Stimulated activated naive CD4-positive, alpha-beta T cell (primary cell): ENCODE measurements around the gene HOXD10.

Experiments used
- DNase-seq, 6 experiments: peaks; one replicate each; lab custom pipeline; 2025; lab: John Stamatoyannopoulos, UW

The HOXD10 gene

GRCh38 chr2:176151442-176152287 lies 35.1 kb downstream of the HOXD10 start, which contains the start of gene HOXD4:
TSS of gene HOXD4 (plus strand) at chr2:176151550. CDS start at chr2:176151634, 84 bp downstream.
- no peak for DNase-seq

DNA sequence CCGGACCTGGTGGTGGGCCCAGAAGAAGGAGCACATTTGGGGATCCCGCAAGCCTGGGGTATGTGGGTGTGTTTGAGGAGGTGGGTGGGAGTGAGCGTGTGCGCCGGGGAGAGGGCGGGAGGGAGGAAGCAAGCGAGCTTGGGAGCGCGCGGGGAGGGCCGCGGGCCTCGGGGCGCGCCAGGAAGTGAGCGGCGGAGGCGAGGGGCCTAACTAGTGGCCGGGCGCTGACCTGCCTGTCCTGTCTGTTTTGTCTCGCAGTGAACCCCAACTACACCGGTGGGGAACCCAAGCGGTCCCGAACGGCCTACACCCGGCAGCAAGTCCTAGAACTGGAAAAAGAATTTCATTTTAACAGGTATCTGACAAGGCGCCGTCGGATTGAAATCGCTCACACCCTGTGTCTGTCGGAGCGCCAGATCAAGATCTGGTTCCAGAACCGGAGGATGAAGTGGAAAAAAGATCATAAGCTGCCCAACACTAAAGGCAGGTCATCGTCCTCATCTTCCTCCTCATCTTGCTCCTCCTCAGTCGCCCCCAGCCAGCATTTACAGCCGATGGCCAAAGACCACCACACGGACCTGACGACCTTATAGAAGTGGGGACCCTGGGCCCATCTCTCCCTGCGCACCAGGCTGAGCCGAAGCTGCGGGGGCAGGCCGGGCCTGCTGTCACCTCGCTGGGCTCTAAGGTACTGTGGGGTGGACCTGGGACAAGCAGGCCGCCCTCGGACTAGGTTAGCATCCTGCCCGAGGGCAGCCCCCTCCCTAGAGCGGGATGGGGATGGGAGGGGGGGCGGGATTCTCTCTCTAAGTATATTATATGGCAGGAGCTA lies 36.0 kb downstream of the HOXD10 start:
- no peak for DNase-seq

DNA sequence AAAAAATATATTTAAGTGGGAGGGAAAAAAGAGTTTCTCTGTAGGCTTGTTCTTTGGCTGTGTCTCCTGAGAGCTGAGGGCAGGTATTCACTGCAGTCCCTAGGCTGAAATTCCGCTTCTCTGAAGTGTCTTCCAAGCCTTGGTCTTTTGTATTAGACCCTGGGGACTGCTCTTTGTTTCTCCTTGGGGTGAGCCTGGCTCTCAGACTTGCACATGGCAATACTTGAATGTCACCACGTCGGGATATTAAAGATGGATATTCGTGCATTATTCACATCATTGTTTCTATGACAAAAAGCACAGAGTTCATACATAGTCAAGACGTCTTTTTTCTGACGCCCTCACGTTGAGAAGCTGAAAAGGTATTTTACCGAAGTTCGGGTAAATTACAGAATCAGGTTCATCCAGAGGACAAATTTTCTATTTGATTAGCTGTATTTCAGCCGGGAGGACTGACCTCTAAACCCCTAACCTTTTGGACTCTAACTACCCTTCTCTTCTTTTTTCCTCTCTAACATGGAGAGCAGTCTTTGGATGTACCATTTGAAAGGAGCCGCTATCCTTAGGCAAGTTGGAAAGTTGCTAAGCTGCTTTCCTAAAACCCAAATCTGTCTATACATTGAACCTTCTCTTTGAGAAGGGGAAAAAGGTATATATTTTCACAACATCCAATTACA lies 38.1 kb downstream of the HOXD10 start:
- DNase-seq: no peak

GRCh38 chr2:176155356-176156044 lies 38.9 kb downstream of the HOXD10 start:
- no peak for DNase-seq

DNA sequence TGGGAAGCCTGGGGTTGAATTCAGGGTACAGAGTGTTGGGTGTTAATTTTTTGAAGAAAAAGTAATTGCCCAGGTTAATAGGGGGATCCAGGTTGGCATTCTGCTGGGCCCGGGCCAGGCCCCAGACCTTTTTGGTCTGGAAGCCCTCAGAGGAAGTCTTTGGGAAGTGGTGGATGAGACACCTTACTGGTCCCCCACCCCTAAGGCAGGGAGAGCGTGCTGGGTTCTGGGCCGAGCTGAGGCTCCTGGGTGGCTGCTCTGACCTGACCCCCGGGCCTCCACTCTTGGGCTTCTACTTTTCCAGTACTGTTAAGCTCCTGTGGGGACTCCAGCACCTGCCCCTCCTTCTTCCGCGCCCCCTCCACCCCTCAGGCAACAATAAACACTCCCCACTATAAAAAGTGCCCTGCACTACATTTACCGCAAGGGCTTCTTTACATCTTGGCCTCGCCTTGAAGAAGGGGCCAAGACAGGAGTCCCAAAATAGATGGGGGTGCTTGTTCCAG lies 39.8 kb downstream of the HOXD10 start:
- DNase-seq: no peak

DNA sequence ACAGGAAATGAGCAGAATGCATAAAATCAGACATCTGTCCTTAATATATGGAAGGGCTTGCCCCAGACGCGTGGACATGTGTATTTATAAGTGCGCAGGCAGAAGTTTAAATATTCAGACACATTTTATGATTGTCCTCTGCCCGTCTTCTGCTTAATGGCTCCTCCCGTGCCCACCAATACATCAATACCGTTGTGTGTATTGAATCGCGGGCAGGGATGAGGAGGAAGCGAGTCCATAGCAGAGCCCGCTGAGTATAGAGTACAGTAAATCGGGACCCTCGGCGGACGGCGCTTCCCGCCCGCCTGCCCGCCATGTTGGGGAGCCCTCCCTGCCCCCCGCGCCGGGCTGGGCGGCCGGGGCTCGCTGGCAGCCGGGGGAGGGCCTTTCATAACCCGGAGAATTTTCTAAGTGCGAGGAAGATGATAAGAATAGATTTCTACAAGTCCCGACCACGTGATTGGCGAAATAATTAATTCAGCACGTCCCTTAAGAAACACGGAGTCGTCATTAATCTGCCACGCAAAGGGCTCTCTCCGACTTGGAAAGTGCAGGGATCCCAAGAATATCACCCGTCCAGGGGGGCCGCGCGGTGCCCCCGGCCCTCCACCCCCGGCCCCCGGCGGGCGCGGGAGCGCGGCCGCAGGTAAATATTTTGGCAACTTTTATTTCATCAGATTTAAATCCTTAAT lies 40.4 kb downstream of the HOXD10 start, which contains the start of gene HOXD3:
Gene HOXD3 (plus strand): TSS at position 501 of the 692 bp plus-strand sequence. CDS start 11,808 bp downstream, outside the sequence.
- no peak for DNase-seq

DNA sequence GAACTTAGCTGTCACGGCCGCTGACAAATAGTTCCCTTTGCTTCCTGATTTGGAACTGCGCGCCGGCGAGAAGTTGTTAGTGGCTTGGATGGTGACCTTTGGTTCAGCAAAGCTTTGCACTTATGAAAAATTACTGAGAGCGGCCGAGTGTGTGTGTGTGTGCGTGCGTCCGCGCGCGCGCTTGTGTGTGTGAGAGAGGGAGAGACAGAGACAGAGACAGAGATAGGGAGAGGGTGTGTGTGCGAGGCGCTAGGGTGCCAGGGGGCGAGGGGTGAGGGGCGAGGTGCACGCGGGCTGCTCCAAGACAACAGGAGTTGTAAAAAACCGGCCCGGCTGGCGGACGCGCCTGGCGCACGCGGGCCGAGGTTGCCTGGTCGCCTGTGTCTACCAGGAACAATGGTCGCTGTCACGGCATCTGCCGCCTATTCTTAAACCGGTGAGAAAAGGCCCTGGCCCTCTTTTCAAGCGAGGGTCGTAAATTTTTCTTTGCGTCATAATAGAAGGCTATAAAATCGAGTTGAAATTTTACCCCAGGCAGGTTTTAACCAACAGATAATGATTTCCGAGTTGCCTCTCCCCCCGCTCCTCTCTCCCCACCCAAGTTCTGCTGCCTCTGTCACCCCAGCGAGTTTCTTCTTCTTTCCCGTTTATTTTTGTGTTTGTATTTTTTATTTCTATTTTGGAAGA lies 41.1 kb downstream of the HOXD10 start:
- DNase-seq: no peak

DNA sequence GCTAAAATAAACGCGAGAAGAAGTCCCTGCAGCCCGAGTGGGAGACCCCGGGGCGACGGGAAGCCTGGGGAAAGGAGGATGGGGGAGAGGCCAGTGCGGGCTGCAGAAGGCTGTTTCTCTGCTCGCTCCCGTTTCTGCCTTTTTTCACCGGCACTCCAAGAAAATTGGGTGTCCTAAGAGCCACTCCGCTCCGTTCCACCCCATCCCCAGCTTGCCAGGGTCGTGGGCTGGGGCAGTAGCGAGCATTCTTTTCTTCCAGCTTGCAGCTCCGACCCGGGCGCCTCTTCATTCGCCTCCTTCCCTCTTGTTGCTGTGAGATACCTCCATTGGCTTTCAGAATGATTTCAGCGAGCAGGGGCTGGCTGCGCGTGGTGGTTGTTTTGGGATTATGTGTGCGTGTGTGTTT lies 41.6 kb downstream of the HOXD10 start:
- DNase-seq: no peak

- DNase-seq: no peak
These were observed 42.5 kb downstream of the HOXD10 start for GRCh38 chr2:176158855-176159662.

DNA sequence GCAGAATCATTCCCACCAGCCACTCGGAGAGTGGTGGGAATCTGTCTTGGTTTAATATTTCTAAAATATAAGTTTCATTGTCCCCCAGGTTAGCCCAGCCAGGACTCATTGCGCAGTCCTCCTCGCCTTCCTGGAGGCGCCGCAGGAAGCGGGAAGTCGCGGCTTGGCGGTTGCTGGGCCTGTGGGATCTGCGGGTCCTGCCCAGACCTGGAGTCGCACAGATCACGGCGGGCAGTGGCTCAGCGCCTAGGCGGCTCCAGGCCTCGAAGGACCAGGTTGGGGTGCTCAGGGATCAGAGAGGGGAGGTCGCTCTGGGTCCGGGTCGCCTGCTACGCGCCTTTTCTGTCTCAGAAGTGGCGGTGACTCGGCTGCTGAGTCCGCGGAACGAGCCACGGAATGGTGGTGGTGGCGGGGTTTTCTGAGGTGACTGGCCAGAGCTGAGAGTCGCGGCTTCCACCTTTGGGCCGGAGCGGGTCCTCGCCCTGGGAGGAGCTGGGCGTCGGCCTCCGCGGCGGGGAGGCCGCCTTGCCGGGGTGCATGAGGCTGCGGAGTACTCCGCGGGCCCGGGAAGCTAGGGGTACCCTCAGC lies 43.2 kb downstream of the HOXD10 start:
- DNase-seq: no peak

GRCh38 chr2:176160251-176160985 lies 43.8 kb downstream of the HOXD10 start:
- DNase-seq: no peak

DNA sequence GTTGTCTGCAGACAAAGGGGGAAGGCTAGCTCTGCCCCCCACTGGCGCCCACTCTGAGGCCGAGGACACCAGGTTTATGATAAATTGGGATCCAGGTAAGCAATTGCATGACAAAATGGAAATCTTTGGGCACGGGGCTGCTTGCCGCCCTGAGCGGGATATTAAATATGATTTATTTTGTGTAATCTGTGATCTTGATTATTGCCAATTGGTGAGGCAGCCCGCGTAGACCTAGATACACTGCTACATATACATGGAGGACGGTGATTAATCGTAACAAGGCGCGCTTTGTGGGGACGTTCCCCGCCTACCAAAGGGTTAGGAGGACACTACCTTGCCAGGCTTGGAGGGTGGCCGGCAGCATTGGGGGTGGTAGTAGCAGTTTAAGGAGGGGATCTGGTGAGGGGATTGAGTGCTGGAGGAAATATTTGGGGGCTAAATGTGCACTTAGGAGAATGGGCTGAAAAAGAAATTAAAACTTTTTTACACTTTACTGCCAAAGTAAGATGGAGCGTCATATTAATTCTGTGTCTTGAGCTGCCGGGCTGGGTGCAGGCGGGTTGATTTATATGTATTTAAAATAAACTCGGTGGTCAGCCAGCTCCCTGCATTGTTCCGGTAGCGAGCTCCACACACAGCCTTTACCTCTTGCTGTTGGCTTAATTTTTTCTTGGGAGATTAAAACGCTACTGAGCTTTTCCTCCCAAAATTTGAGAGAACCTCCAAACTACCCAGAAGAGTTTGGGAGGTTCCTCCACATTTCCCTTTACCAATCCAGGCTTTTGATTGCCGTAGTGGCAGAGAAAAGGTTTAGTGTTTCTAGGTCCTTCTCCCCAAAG lies 44.6 kb downstream of the HOXD10 start:
- no peak for DNase-seq

GRCh38 chr2:176161825-176162626 lies 45.4 kb downstream of the HOXD10 start:
- no peak for DNase-seq

GRCh38 chr2:176162911-176163671 lies 46.5 kb downstream of the HOXD10 start:
- no peak for DNase-seq

DNA sequence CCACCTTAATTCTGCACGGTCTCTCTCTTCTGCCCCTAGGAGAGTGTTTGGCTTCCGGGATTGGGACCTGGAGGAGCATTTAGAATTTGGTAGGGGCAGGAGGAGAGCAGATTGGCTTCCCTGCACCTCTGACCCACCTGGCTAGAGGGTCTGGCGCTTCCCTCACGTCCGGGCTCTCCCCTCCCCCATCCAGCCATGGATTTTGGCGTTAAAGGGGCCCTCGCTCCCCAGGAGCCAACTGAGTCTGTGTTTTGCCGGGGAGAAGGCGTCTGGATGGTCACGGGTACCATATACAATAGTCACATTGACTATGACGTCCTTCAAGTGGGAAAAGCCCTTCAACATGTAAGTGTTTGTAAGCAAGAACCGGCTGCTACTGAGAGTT lies 47.1 kb downstream of the HOXD10 start:
- no peak for DNase-seq

- DNase-seq: no peak
These were observed 47.6 kb downstream of the HOXD10 start for GRCh38 chr2:176164201-176164600.
